HCT116 (cell line): ENCODE results near the gene BIN2.

Experiments
- EZH2 ChIP-seq: fragments of 200-600 bp; sonication (generic); IDR thresholded peaks from 2 replicates; pipeline ENCODE4 v1.6.1; 2017; ENCODE audit warnings: antibody characterized with exemption, mixed run types
- POLR2A ChIP-seq: IDR thresholded peaks from 2 replicates; pipeline ENCODE4 v1.7.0; 2011; ENCODE audit warnings: borderline replicate concordance; ENCODE audit not compliant: insufficient read depth, insufficient read length; ENCODE audit errors: extremely low read depth
- YY1 ChIP-seq: IDR thresholded peaks from 2 replicates; pipeline ENCODE4 v1.6.1; 2011; ENCODE audit warnings: low read length, low read depth, moderate library complexity, mild to moderate bottlenecking; ENCODE audit not compliant: insufficient replicate concordance; ENCODE audit errors: extremely low read depth
- ZNF274 ChIP-seq: fragments of 200-500 bp; sonication (Bioruptor generic); IDR thresholded peaks from 2 replicates; pipeline ENCODE4 v1.6.1; 2014; ENCODE audit warnings: mild to moderate bottlenecking, low read depth, low read length, inconsistent platforms
- TF ChIP-seq, protein P1 (sequence below): IDR thresholded peaks from 2 replicates; pipeline ENCODE4 v1.6.1; 2012
- TF ChIP-seq, protein P2 (sequence below), 3 experiments: fragments of 200-600 bp in 1 of 3; sonication (generic) in 1 of 3; IDR thresholded peaks in 2 of 3; conservative IDR thresholded peaks in 1 of 3; 2 replicates each; pipeline ENCODE4 v1.5.1; 2012 to 2017; ENCODE audit warnings: low read depth in 2 of 3, low read length in 2 of 3, antibody characterized with exemption in 1 of 3, borderline replicate concordance in 1 of 3, control low read depth in 1 of 3, mild to moderate bottlenecking in 1 of 3, mixed read lengths in 1 of 3, mixed run types in 1 of 3, moderate library complexity in 1 of 3; ENCODE audit not compliant: insufficient read depth in 1 of 3

DNA sequence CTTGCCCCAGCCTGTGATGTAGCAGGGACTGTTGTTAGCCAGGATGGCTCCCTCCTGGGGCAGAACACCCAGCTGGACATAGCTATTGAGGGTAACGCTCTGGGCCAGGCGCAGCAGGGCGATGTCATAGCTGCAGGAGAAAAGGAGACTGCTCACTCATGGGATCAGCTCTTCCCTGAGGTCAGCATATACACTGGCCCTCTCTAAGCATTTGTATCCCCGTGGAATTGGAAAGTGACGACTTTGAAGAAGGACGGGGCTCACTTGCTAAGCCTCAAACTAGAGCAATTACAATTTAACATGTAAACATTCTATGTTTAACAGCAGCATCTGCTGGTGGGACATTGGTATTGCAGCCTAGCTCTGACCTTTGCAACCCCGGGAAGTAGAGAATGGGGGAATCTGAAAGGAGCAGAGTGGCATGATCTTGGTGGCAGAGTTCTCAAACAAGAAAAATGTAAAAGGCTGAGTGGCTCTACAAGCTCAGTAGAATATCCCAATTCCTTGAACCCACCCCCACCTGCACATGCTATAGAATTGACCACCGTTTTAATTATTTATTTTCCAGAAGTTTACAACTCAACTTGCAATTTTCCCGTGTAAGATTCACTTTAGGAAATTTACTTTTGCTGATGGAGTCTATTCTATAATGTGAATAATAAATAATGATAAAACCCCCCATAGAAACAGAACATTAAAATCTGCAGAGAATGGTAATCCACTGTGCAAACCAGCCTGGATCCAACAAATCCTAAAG is 17.5 kb upstream of the BIN2 start:
- TF ChIP-seq, protein P1, sequence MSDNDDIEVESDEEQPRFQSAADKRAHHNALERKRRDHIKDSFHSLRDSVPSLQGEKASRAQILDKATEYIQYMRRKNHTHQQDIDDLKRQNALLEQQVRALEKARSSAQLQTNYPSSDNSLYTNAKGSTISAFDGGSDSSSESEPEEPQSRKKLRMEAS, result no peak
- TF ChIP-seq POLR2A (no peak), YY1 (no peak), ZNF274 (no peak), EZH2 (no peak)
- TF ChIP-seq, protein P2, sequence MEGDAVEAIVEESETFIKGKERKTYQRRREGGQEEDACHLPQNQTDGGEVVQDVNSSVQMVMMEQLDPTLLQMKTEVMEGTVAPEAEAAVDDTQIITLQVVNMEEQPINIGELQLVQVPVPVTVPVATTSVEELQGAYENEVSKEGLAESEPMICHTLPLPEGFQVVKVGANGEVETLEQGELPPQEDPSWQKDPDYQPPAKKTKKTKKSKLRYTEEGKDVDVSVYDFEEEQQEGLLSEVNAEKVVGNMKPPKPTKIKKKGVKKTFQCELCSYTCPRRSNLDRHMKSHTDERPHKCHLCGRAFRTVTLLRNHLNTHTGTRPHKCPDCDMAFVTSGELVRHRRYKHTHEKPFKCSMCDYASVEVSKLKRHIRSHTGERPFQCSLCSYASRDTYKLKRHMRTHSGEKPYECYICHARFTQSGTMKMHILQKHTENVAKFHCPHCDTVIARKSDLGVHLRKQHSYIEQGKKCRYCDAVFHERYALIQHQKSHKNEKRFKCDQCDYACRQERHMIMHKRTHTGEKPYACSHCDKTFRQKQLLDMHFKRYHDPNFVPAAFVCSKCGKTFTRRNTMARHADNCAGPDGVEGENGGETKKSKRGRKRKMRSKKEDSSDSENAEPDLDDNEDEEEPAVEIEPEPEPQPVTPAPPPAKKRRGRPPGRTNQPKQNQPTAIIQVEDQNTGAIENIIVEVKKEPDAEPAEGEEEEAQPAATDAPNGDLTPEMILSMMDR (IDR thresholded peaks at IDR 0.05 in 2 of 3, conservative IDR thresholded peaks at IDR 0.05 in 1 of 3; ENCODE audit: borderline replicate concordance in 1 of 3, insufficient read depth in 1 of 3, low read depth in 2 of 3, low read length in 2 of 3), result peak; percentile 94 to 99 (median 95)
